HEK293 (cell line): ENCODE measurements around the gene ZSWIM1.

Experiments
- CTCF ChIA-PET: fragments of 350-600 bp; formaldehyde crosslinking; extraction: SDS; loops from one replicate; lab custom pipeline; 2021; ENCODE audit warnings: antibody characterized with exemption; lab: Yijun Ruan, JAX
- POLR2A ChIA-PET: fragments of 300-600 bp; formaldehyde crosslinking; extraction: SDS; loops from one replicate; lab custom pipeline; 2020; ENCODE audit warnings: antibody characterized with exemption, inconsistent platforms; lab: Yijun Ruan, JAX
- H3K27ac ChIP-seq: fragments of 200-500 bp; sonication (Bioruptor generic); 2 replicates; pipeline ENCODE4 v1.5.1; 2014; ENCODE audit warnings: low read depth, low read length, control low read depth, inconsistent platforms; ENCODE audit errors: extremely low read depth
- H3K36me3 ChIP-seq, 2 experiments: fragments of 200-500 bp in 1 of 2; sonication (Bioruptor generic) in 1 of 2; 1 replicate in 1 of 2; 2 replicates in 1 of 2; pipeline ENCODE4 v1.5.1; 2014 to 2017; ENCODE audit warnings: inconsistent platforms in 2 of 2, low read length in 2 of 2; ENCODE audit not compliant: control insufficient read depth in 2 of 2, insufficient read depth in 1 of 2
- H3K4me1 ChIP-seq: fragments of 200-500 bp; sonication (Bioruptor generic); 2 replicates; pipeline ENCODE4 v1.5.1; 2014; ENCODE audit warnings: mild to moderate bottlenecking, low read length, inconsistent platforms; ENCODE audit not compliant: control insufficient read depth, insufficient read depth
- H3K4me3 ChIP-seq: 2 replicates; pipeline ENCODE4 v1.5.1; 2011; ENCODE audit warnings: low read depth, mild to moderate bottlenecking, control low read depth, low read length, moderate library complexity
- H3K9me3 ChIP-seq: fragments of 200-500 bp; sonication (Bioruptor generic); 2 replicates; pipeline ENCODE4 v1.5.1; 2014; ENCODE audit warnings: low read depth, low read length, inconsistent platforms; ENCODE audit not compliant: control insufficient read depth, insufficient read depth
- FEZF1 ChIP-seq: fragments of 450-650 bp; formaldehyde crosslinking; IDR thresholded peaks from 2 replicates; pipeline ENCODE4 v1.5.1; 2016; ENCODE audit warnings: missing biosample characterization, missing genetic modification characterization
- GLIS2 ChIP-seq: fragments of 450-650 bp; formaldehyde crosslinking; IDR thresholded peaks from 2 replicates; pipeline ENCODE4 v1.5.1; 2016; ENCODE audit warnings: missing biosample characterization, missing genetic modification characterization
- HOXA7 ChIP-seq: sonication (generic); formaldehyde crosslinking; IDR thresholded peaks from 2 replicates; pipeline ENCODE4 v1.8.1; 2022; ENCODE audit warnings: missing genetic modification reagents, borderline replicate concordance
- HOXC10 ChIP-seq: sonication (generic); formaldehyde crosslinking; IDR thresholded peaks from 2 replicates; pipeline ENCODE4 v1.8.1; 2023; ENCODE audit warnings: mild to moderate bottlenecking, missing genetic modification reagents
- HOXD13 ChIP-seq: sonication (generic); formaldehyde crosslinking; IDR thresholded peaks from 2 replicates; pipeline ENCODE4 v1.8.0; 2022; ENCODE audit warnings: missing genetic modification reagents, borderline replicate concordance
- KLF16 ChIP-seq: fragments of 450-650 bp; formaldehyde crosslinking; IDR thresholded peaks from 2 replicates; pipeline ENCODE4 v1.5.1; 2017; ENCODE audit warnings: missing biosample characterization, missing genetic modification characterization
- PRDM1 ChIP-seq: fragments of 450-650 bp; formaldehyde crosslinking; IDR thresholded peaks from 2 replicates; pipeline ENCODE4; 2016; ENCODE audit warnings: missing biosample characterization, missing genetic modification characterization
- ZBTB1 ChIP-seq: fragments of 450-650 bp; formaldehyde crosslinking; IDR thresholded peaks from 2 replicates; pipeline ENCODE4 v1.5.1; 2016; ENCODE audit warnings: missing biosample characterization, missing genetic modification characterization
- ZNF133 ChIP-seq: fragments of 450-650 bp; formaldehyde crosslinking; IDR thresholded peaks from 2 replicates; pipeline ENCODE4 v1.5.1; 2016; ENCODE audit warnings: missing biosample characterization, missing genetic modification characterization
- ZNF223 ChIP-seq: fragments of 450-650 bp; formaldehyde crosslinking; IDR thresholded peaks from 2 replicates; pipeline ENCODE4 v1.5.1; 2016; ENCODE audit warnings: missing biosample characterization, missing genetic modification characterization
- ZNF324 ChIP-seq: fragments of 450-650 bp; formaldehyde crosslinking; IDR thresholded peaks from 2 replicates; pipeline ENCODE4 v1.5.1; 2016; ENCODE audit warnings: missing biosample characterization, missing genetic modification characterization
- ZNF335 ChIP-seq: fragments of 450-650 bp; formaldehyde crosslinking; conservative IDR thresholded peaks from 2 replicates; pipeline ENCODE4 v1.5.1; 2016; ENCODE audit warnings: missing biosample characterization, missing genetic modification characterization
- ZNF366 ChIP-seq: fragments of 450-650 bp; formaldehyde crosslinking; conservative IDR thresholded peaks from 2 replicates; pipeline ENCODE4 v1.5.1; 2016; ENCODE audit warnings: missing biosample characterization, missing genetic modification characterization
- ZNF416 ChIP-seq: fragments of 450-650 bp; formaldehyde crosslinking; IDR thresholded peaks from 2 replicates; pipeline ENCODE4 v1.5.1; 2016; ENCODE audit warnings: missing biosample characterization, missing genetic modification characterization
- ZNF48 ChIP-seq: fragments of 450-650 bp; formaldehyde crosslinking; IDR thresholded peaks from 2 replicates; pipeline ENCODE4 v1.5.1; 2016; ENCODE audit warnings: missing biosample characterization, missing genetic modification characterization
- ZNF521 ChIP-seq: fragments of 450-650 bp; formaldehyde crosslinking; IDR thresholded peaks from 2 replicates; pipeline ENCODE4 v1.5.1; 2017; ENCODE audit warnings: missing biosample characterization, mild to moderate bottlenecking, missing genetic modification characterization
- ZNF610 ChIP-seq: fragments of 450-650 bp; formaldehyde crosslinking; IDR thresholded peaks from 2 replicates; pipeline ENCODE4 v1.5.1; 2016; ENCODE audit warnings: missing biosample characterization, missing genetic modification characterization, borderline replicate concordance
- ZNF768 ChIP-seq: fragments of 450-650 bp; formaldehyde crosslinking; IDR thresholded peaks from 2 replicates; pipeline ENCODE4 v1.5.1; 2018; ENCODE audit warnings: missing biosample characterization, mild to moderate bottlenecking, missing genetic modification characterization
- ZNF792 ChIP-seq: fragments of 450-650 bp; formaldehyde crosslinking; IDR thresholded peaks from 2 replicates; pipeline ENCODE4 v1.5.1; 2016; ENCODE audit warnings: missing biosample characterization, missing genetic modification characterization
- ZSCAN23 ChIP-seq: fragments of 450-650 bp; formaldehyde crosslinking; IDR thresholded peaks from 2 replicates; pipeline ENCODE4 v1.5.1; 2016; ENCODE audit warnings: missing biosample characterization, missing genetic modification characterization
- ZXDB ChIP-seq: fragments of 450-650 bp; formaldehyde crosslinking; IDR thresholded peaks from 2 replicates; pipeline ENCODE4 v1.5.1; 2016; ENCODE audit warnings: missing biosample characterization, missing genetic modification characterization
- TF ChIP-seq, protein P1 (sequence below): fragments of 450-650 bp; formaldehyde crosslinking; IDR thresholded peaks from 2 replicates; pipeline ENCODE4 v1.5.1; 2016; ENCODE audit warnings: missing biosample characterization, missing genetic modification characterization, borderline replicate concordance
- TF ChIP-seq, protein P2 (sequence below): fragments of 450-650 bp; formaldehyde crosslinking; IDR thresholded peaks from 2 replicates; pipeline ENCODE4 v1.5.1; 2016; ENCODE audit warnings: missing biosample characterization, missing genetic modification characterization, borderline replicate concordance
- TF ChIP-seq, protein P3 (sequence below): fragments of 450-650 bp; formaldehyde crosslinking; IDR thresholded peaks from 2 replicates; pipeline ENCODE4 v1.5.1; 2017; ENCODE audit warnings: missing biosample characterization, mild to moderate bottlenecking, missing genetic modification characterization, moderate library complexity
- TF ChIP-seq, protein P4 (sequence below): fragments of 450-650 bp; formaldehyde crosslinking; IDR thresholded peaks from 2 replicates; pipeline ENCODE4 v1.5.1; 2017; ENCODE audit warnings: missing biosample characterization, missing genetic modification characterization
- TF ChIP-seq, protein P5 (sequence below): fragments of 450-650 bp; formaldehyde crosslinking; IDR thresholded peaks from 2 replicates; pipeline ENCODE4 v1.5.1; 2016; ENCODE audit warnings: missing biosample characterization, missing genetic modification characterization

ZSWIM1 gene

GRCh38 chr20:45880988-45881788, at the start of gene ZSWIM1:
TSS of gene ZSWIM1 (plus strand) at chr20:45881227. CDS start at chr20:45882593, 1,366 bp downstream.
- Histone ChIP-seq H3K36me3 (peaks cover 0 to 50% of the 10 kb centered on the region in 2 experiments; a peak in 2 of 3 replicates), H3K4me3 (peak within 1 kb of the TSS; percentile 53), H3K4me1 (no peaks in the 10 kb centered on the region), H3K27ac (peak within 1 kb of the TSS; percentile 62), H3K9me3 (no peaks in the 10 kb centered on the region)
- ChIA-PET POLR2A (interaction anchor here (0.5 to 3.2 kb wide), 21 partner anchors 9 to 483 kb away, joined by 3 to 26 read pairs (median 3); partner anchors contain the start of genes ACOT8, CTSA, DNTTIP1 and NEURL2), CTCF (interaction anchor here (0.6 to 3.0 kb wide), 7 partner anchors 9 to 432 kb away, joined by 3 to 16 read pairs (median 3); partner anchors contain the start of genes ACOT8 and ZSWIM3)
- TF ChIP-seq ZNF416 (tag by site-specific recombination) (no peak), ZNF223 (no peak), ZNF324 (tag by site-specific recombination) (no peak), ZBTB1 (tag by site-specific recombination) (no peak), ZNF48 (tag by site-specific recombination) (no peak), ZNF792 (tag by site-specific recombination) (no peak), KLF16 (tag by site-specific recombination) (peak; percentile 69), ZNF610 (tag by site-specific recombination) (no peak), GLIS2 (no peak), ZNF521 (tag by site-specific recombination) (no peak), HOXA7 (CRISPR knock-in tag) (no peak), HOXC10 (CRISPR knock-in tag) (no peak), FEZF1 (tag by site-specific recombination) (no peak), ZSCAN23 (tag by site-specific recombination) (no peak), ZNF768 (no peak; the same call in 1 of the 2 replicates), ZXDB (tag by site-specific recombination) (peak; percentile 67; the same call in 1 of the 2 replicates), ZNF335 (tag by site-specific recombination) (peak; percentile 74), PRDM1 (peak; percentile 77), ZNF366 (tag by site-specific recombination) (0 out of 2 replicates have a peak, but pooled peaks have one; percentile 32), HOXD13 (CRISPR knock-in tag) (no peak), ZNF133 (no peak)
- TF ChIP-seq, protein P1, sequence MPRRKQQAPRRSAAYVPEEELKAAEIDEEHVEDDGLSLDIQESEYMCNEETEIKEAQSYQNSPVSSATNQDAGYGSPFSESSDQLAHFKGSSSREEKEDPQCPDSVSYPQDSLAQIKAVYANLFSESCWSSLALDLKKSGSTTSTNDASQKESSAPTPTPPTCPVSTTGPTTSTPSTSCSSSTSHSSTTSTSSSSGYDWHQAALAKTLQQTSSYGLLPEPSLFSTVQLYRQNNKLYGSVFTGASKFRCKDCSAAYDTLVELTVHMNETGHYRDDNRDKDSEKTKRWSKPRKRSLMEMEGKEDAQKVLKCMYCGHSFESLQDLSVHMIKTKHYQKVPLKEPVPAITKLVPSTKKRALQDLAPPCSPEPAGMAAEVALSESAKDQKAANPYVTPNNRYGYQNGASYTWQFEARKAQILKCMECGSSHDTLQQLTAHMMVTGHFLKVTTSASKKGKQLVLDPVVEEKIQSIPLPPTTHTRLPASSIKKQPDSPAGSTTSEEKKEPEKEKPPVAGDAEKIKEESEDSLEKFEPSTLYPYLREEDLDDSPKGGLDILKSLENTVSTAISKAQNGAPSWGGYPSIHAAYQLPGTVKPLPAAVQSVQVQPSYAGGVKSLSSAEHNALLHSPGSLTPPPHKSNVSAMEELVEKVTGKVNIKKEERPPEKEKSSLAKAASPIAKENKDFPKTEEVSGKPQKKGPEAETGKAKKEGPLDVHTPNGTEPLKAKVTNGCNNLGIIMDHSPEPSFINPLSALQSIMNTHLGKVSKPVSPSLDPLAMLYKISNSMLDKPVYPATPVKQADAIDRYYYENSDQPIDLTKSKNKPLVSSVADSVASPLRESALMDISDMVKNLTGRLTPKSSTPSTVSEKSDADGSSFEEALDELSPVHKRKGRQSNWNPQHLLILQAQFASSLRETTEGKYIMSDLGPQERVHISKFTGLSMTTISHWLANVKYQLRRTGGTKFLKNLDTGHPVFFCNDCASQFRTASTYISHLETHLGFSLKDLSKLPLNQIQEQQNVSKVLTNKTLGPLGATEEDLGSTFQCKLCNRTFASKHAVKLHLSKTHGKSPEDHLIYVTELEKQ, result no peak
- TF ChIP-seq, protein P2, sequence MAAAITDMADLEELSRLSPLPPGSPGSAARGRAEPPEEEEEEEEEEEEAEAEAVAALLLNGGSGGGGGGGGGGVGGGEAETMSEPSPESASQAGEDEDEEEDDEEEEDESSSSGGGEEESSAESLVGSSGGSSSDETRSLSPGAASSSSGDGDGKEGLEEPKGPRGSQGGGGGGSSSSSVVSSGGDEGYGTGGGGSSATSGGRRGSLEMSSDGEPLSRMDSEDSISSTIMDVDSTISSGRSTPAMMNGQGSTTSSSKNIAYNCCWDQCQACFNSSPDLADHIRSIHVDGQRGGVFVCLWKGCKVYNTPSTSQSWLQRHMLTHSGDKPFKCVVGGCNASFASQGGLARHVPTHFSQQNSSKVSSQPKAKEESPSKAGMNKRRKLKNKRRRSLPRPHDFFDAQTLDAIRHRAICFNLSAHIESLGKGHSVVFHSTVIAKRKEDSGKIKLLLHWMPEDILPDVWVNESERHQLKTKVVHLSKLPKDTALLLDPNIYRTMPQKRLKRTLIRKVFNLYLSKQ, result no peak
- TF ChIP-seq, protein P3, sequence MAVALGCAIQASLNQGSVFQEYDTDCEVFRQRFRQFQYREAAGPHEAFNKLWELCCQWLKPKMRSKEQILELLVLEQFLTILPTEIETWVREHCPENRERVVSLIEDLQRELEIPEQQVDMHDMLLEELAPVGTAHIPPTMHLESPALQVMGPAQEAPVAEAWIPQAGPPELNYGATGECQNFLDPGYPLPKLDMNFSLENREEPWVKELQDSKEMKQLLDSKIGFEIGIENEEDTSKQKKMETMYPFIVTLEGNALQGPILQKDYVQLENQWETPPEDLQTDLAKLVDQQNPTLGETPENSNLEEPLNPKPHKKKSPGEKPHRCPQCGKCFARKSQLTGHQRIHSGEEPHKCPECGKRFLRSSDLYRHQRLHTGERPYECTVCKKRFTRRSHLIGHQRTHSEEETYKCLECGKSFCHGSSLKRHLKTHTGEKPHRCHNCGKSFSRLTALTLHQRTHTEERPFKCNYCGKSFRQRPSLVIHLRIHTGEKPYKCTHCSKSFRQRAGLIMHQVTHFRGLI, result no peak
- TF ChIP-seq, protein P4, sequence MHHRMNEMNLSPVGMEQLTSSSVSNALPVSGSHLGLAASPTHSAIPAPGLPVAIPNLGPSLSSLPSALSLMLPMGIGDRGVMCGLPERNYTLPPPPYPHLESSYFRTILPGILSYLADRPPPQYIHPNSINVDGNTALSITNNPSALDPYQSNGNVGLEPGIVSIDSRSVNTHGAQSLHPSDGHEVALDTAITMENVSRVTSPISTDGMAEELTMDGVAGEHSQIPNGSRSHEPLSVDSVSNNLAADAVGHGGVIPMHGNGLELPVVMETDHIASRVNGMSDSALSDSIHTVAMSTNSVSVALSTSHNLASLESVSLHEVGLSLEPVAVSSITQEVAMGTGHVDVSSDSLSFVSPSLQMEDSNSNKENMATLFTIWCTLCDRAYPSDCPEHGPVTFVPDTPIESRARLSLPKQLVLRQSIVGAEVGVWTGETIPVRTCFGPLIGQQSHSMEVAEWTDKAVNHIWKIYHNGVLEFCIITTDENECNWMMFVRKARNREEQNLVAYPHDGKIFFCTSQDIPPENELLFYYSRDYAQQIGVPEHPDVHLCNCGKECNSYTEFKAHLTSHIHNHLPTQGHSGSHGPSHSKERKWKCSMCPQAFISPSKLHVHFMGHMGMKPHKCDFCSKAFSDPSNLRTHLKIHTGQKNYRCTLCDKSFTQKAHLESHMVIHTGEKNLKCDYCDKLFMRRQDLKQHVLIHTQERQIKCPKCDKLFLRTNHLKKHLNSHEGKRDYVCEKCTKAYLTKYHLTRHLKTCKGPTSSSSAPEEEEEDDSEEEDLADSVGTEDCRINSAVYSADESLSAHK (tag by site-specific recombination), result 0 out of 2 replicates have a peak, but pooled peaks have one; percentile 27
- TF ChIP-seq, protein P5, sequence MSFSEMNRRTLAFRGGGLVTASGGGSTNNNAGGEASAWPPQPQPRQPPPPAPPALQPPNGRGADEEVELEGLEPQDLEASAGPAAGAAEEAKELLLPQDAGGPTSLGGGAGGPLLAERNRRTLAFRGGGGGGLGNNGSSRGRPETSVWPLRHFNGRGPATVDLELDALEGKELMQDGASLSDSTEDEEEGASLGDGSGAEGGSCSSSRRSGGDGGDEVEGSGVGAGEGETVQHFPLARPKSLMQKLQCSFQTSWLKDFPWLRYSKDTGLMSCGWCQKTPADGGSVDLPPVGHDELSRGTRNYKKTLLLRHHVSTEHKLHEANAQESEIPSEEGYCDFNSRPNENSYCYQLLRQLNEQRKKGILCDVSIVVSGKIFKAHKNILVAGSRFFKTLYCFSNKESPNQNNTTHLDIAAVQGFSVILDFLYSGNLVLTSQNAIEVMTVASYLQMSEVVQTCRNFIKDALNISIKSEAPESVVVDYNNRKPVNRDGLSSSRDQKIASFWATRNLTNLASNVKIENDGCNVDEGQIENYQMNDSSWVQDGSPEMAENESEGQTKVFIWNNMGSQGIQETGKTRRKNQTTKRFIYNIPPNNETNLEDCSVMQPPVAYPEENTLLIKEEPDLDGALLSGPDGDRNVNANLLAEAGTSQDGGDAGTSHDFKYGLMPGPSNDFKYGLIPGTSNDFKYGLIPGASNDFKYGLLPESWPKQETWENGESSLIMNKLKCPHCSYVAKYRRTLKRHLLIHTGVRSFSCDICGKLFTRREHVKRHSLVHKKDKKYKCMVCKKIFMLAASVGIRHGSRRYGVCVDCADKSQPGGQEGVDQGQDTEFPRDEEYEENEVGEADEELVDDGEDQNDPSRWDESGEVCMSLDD (tag by site-specific recombination), result no peak
